HepG2 (cell line): Measurements from ENCODE around the gene C11orf86. TPM values are rescaled to one million over a fixed set of nuclear protein-coding genes. Genes with fewer than 3 reads are reported as not detected.

Experiments used
- HDAC2 ChIP-seq: sonication (generic); formaldehyde crosslinking; IDR thresholded peaks from 2 replicates; pipeline ENCODE4 v1.4.0; 2020; ENCODE audit warnings: missing genetic modification reagents
- IKZF4 ChIP-seq: sonication (generic); formaldehyde crosslinking; IDR thresholded peaks from 2 replicates; pipeline ENCODE4 v1.5.1; 2020; ENCODE audit warnings: borderline replicate concordance, mild to moderate bottlenecking, low read depth, missing genetic modification reagents; ENCODE audit errors: not compliant biosample characterization
- SP140L ChIP-seq: sonication (generic); formaldehyde crosslinking; IDR thresholded peaks from 2 replicates; pipeline ENCODE4 v1.4.0; 2020; ENCODE audit warnings: missing genetic modification reagents, borderline replicate concordance
- SPEN ChIP-seq: sonication (generic); formaldehyde crosslinking; IDR thresholded peaks from 2 replicates; pipeline ENCODE4 v1.5.1; 2020; ENCODE audit warnings: low read depth, mild to moderate bottlenecking, missing genetic modification reagents
- ZFP82 ChIP-seq: sonication (generic); formaldehyde crosslinking; IDR thresholded peaks from 2 replicates; pipeline ENCODE4 v1.5.1; 2020; ENCODE audit warnings: mild to moderate bottlenecking, missing genetic modification reagents, borderline replicate concordance
- ZMYM3 ChIP-seq: sonication (generic); formaldehyde crosslinking; IDR thresholded peaks from 2 replicates; pipeline ENCODE4 v1.5.1; 2020; ENCODE audit warnings: mild to moderate bottlenecking, missing genetic modification reagents
- ZNF343 ChIP-seq: sonication (generic); formaldehyde crosslinking; IDR thresholded peaks from 2 replicates; pipeline ENCODE4 v1.4.0; 2020; ENCODE audit warnings: mild to moderate bottlenecking, missing genetic modification reagents
- ZNF441 ChIP-seq: sonication (generic); formaldehyde crosslinking; IDR thresholded peaks from 2 replicates; pipeline ENCODE4 v1.7.0; 2021; ENCODE audit warnings: missing genetic modification reagents, borderline replicate concordance
- polyA plus RNA-seq, 8 experiments: library from polyadenylated mRNA; depleted of rRNA in 3 of 8; stranded (reverse) in 7 of 8; unstranded in 1 of 8; fragments of >200 nt; fragmentation: Illumina TruSeq in 4 of 8; extraction: Trizol in 4 of 8; gene quantifications; 2 replicates each; pipeline versions ENCODE4 v1.2.1 to v1.2.3, GENCODE V29; 2011 to 2016; ENCODE audit warnings: low read depth in 4 of 8, missing spikeins in 1 of 8, mixed read lengths in 1 of 8; ENCODE audit not compliant: insufficient read depth in 1 of 8
- total RNA-seq, 5 experiments: library from RNA; depleted of rRNA; stranded (reverse); fragments of >200 nt; fragmentation: Illumina TruSeq; extraction: Trizol; gene quantifications; 2 replicates each; pipeline ENCODE4 v1.2.3, GENCODE V29; 2016; ENCODE audit warnings: low read depth in 1 of 5
- TF ChIP-seq, protein P1 (sequence below): sonication (generic); formaldehyde crosslinking; IDR thresholded peaks from 2 replicates; pipeline ENCODE4 v1.5.1; 2020; ENCODE audit warnings: mild to moderate bottlenecking, missing genetic modification reagents, borderline replicate concordance
- TF ChIP-seq, protein P2 (sequence below): sonication (generic); formaldehyde crosslinking; IDR thresholded peaks from 2 replicates; pipeline ENCODE4 v1.5.0; 2020; ENCODE audit warnings: missing genetic modification reagents
- TF ChIP-seq, protein P3 (sequence below), 2 experiments: fragments of 450-650 bp in 1 of 2; sonication (generic) in 1 of 2; formaldehyde crosslinking in 1 of 2; IDR thresholded peaks; 2 replicates each; pipeline versions ENCODE4 v1.6.1 to v1.8.0; 2016 to 2022; ENCODE audit warnings: antibody characterized with exemption in 1 of 2, mild to moderate bottlenecking in 1 of 2, missing genetic modification reagents in 1 of 2
- TF ChIP-seq, protein P4 (sequence below): IDR thresholded peaks from 2 replicates; pipeline ENCODE4 v1.6.1; 2016; ENCODE audit warnings: missing genetic modification reagents, missing compliant biosample characterization

The C11orf86 gene
- total and polyA plus RNA-seq, 2 of the 13 experiments (the other 11 are each of a cell fraction or from before 2014, with no cell fraction given) = 0.11 to 0.18 TPM

DNA sequence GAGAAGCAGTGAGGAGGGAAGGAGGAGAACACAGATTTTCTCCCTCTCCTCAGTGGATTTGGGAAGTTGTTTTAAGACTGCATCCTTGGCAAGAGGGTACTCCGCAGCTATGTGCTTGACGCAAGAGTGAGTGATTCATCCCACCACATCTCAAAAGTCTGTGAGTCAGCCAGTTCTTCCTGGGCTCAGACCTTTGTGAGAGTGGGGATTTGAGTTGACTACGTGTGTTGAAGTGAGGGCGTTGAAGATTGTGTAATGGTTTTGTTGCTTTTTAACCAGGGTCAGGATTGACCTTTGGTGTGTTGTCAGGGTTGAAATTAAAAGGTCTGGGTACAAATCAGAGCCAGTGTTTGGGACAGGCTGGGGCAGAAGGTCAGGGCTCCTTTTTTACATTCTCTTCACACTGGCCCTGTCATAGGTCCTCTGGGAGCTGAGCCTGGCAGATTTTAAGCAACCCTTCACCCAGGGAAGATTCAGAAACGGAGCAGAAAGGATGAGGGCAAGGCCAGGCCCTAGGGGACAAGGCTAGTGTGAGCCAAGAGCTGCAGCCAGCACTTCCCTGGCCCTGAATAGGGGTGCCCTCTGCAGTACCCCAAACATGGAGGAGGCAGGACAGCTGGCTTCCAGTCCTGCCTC is 4.2 kb upstream of the C11orf86 start (continued):
- TF ChIP-seq, protein P1, sequence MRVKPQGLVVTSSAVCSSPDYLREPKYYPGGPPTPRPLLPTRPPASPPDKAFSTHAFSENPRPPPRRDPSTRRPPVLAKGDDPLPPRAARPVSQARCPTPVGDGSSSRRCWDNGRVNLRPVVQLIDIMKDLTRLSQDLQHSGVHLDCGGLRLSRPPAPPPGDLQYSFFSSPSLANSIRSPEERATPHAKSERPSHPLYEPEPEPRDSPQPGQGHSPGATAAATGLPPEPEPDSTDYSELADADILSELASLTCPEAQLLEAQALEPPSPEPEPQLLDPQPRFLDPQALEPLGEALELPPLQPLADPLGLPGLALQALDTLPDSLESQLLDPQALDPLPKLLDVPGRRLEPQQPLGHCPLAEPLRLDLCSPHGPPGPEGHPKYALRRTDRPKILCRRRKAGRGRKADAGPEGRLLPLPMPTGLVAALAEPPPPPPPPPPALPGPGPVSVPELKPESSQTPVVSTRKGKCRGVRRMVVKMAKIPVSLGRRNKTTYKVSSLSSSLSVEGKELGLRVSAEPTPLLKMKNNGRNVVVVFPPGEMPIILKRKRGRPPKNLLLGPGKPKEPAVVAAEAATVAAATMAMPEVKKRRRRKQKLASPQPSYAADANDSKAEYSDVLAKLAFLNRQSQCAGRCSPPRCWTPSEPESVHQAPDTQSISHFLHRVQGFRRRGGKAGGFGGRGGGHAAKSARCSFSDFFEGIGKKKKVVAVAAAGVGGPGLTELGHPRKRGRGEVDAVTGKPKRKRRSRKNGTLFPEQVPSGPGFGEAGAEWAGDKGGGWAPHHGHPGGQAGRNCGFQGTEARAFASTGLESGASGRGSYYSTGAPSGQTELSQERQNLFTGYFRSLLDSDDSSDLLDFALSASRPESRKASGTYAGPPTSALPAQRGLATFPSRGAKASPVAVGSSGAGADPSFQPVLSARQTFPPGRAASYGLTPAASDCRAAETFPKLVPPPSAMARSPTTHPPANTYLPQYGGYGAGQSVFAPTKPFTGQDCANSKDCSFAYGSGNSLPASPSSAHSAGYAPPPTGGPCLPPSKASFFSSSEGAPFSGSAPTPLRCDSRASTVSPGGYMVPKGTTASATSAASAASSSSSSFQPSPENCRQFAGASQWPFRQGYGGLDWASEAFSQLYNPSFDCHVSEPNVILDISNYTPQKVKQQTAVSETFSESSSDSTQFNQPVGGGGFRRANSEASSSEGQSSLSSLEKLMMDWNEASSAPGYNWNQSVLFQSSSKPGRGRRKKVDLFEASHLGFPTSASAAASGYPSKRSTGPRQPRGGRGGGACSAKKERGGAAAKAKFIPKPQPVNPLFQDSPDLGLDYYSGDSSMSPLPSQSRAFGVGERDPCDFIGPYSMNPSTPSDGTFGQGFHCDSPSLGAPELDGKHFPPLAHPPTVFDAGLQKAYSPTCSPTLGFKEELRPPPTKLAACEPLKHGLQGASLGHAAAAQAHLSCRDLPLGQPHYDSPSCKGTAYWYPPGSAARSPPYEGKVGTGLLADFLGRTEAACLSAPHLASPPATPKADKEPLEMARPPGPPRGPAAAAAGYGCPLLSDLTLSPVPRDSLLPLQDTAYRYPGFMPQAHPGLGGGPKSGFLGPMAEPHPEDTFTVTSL (CRISPR knock-in tag) = peak; percentile 96
- peak; percentile 91 for TF ChIP-seq ZMYM3 (CRISPR knock-in tag)
- no peak for TF ChIP-seq ZNF343 (CRISPR knock-in tag)
- TF ChIP-seq IKZF4 = no peak
- TF ChIP-seq, protein P2, sequence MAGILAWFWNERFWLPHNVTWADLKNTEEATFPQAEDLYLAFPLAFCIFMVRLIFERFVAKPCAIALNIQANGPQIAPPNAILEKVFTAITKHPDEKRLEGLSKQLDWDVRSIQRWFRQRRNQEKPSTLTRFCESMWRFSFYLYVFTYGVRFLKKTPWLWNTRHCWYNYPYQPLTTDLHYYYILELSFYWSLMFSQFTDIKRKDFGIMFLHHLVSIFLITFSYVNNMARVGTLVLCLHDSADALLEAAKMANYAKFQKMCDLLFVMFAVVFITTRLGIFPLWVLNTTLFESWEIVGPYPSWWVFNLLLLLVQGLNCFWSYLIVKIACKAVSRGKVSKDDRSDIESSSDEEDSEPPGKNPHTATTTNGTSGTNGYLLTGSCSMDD (CRISPR knock-in tag) = no peak
- TF ChIP-seq ZFP82 = 0 out of 2 replicates have a peak, but pooled peaks have one; percentile 78
- TF ChIP-seq SPEN = peak; percentile 22; the same call in 1 of the 2 replicates
- TF ChIP-seq, protein P3, sequence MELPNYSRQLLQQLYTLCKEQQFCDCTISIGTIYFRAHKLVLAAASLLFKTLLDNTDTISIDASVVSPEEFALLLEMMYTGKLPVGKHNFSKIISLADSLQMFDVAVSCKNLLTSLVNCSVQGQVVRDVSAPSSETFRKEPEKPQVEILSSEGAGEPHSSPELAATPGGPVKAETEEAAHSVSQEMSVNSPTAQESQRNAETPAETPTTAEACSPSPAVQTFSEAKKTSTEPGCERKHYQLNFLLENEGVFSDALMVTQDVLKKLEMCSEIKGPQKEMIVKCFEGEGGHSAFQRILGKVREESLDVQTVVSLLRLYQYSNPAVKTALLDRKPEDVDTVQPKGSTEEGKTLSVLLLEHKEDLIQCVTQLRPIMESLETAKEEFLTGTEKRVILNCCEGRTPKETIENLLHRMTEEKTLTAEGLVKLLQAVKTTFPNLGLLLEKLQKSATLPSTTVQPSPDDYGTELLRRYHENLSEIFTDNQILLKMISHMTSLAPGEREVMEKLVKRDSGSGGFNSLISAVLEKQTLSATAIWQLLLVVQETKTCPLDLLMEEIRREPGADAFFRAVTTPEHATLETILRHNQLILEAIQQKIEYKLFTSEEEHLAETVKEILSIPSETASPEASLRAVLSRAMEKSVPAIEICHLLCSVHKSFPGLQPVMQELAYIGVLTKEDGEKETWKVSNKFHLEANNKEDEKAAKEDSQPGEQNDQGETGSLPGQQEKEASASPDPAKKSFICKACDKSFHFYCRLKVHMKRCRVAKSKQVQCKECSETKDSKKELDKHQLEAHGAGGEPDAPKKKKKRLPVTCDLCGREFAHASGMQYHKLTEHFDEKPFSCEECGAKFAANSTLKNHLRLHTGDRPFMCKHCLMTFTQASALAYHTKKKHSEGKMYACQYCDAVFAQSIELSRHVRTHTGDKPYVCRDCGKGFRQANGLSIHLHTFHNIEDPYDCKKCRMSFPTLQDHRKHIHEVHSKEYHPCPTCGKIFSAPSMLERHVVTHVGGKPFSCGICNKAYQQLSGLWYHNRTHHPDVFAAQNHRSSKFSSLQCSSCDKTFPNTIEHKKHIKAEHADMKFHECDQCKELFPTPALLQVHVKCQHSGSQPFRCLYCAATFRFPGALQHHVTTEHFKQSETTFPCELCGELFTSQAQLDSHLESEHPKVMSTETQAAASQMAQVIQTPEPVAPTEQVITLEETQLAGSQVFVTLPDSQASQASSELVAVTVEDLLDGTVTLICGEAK (IDR thresholded peaks at IDR 0.05) = no peak
- TF ChIP-seq, protein P3 (CRISPR knock-in tag; IDR thresholded peaks at IDR 0.05) = no peak
- TF ChIP-seq ZNF441 = 0 out of 2 replicates have a peak, but pooled peaks have one; percentile 57
- TF ChIP-seq SP140L (CRISPR knock-in tag) = no peak
- TF ChIP-seq HDAC2 (CRISPR knock-in tag) = peak; percentile 99
- TF ChIP-seq, protein P4, sequence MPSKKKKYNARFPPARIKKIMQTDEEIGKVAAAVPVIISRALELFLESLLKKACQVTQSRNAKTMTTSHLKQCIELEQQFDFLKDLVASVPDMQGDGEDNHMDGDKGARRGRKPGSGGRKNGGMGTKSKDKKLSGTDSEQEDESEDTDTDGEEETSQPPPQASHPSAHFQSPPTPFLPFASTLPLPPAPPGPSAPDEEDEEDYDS (CRISPR knock-in tag) = peak; percentile 79; the same call in 1 of the 2 replicates
